HG03354 (cell line): ENCODE results near the gene TRAM1L1.

Experiments
- ATAC-seq: cut with Tn5 transposase; IDR thresholded peaks from one replicate; pipeline ENCODE4 v1.9.1; 2021; ENCODE audit warnings: mild to moderate bottlenecking; ENCODE audit not compliant: unreplicated experiment, poor library complexity, severe bottlenecking

Gene TRAM1L1

GRCh38 chr4:117084866-117085701 lies at the start of gene TRAM1L1:
TSS of gene TRAM1L1 (minus strand) at chr4:117085576. CDS start at chr4:117085393, 183 bp downstream.
- ATAC-seq, result peak; percentile 78

- no peak for ATAC-seq
These were observed 49.0 kb upstream of the TRAM1L1 start for GRCh38 chr4:117134386-117134785.

GRCh38 chr4:117096886-117097285 lies 11.5 kb upstream of the TRAM1L1 start:
- ATAC-seq, result no peak

- no peak for ATAC-seq
These were observed 11.1 kb upstream of the TRAM1L1 start for GRCh38 chr4:117096462-117096861.

- ATAC-seq, result no peak
These were observed 8.2 kb upstream of the TRAM1L1 start for GRCh38 chr4:117093571-117093970.

GRCh38 chr4:117077760-117078159 lies 7.6 kb downstream of the TRAM1L1 start:
- ATAC-seq, result no peak

- ATAC-seq, result no peak
These were observed 17.3 kb downstream of the TRAM1L1 start for GRCh38 chr4:117068120-117068519.

- ATAC-seq, result no peak
These were observed 21.2 kb downstream of the TRAM1L1 start for GRCh38 chr4:117063961-117064696.

- no peak for ATAC-seq
These were observed 42.4 kb downstream of the TRAM1L1 start for GRCh38 chr4:117042962-117043361.
